MCF 10A (cell line): ENCODE data around the gene TMEM119. TPM values are rescaled to one million over a fixed set of nuclear protein-coding genes. Genes with fewer than 3 reads are reported as not detected.

Source experiments
- BruUV-seq: library from RNA; stranded (reverse); fragments of 400-500 nt; replicated peaks from 2 replicates; lab custom pipeline; 2021; lab: Mats Ljungman, UMichigan
- CTCF ChIA-PET: fragments of 300-600 bp; sonication (Branson Sonifier 250); formaldehyde crosslinking; extraction: SDS; loops from one replicate; lab custom pipeline; 2021; ENCODE audit warnings: antibody characterized with exemption, inconsistent platforms; lab: Yijun Ruan, JAX
- POLR2A ChIA-PET: fragments of 300-600, 350-650 bp; sonication (Branson Sonifier 250); formaldehyde crosslinking; extraction: SDS; loops from one replicate; lab custom pipeline; 2020; ENCODE audit warnings: antibody characterized with exemption, inconsistent platforms; lab: Yijun Ruan, JAX
- DNase-seq: peaks from one replicate; pipeline ENCODE4 v3.0.0-alpha.2; 2018; ENCODE audit not compliant: unreplicated experiment
- H3K27ac Mint-ChIP-seq: one replicate; pipeline ENCODE4 v1.8.0; 2022; ENCODE audit warnings: mild to moderate bottlenecking, low read depth, mixed read lengths; ENCODE audit not compliant: unreplicated experiment
- H3K27me3 Mint-ChIP-seq: one replicate; pipeline ENCODE4 v1.8.0; 2022; ENCODE audit warnings: mixed read lengths; ENCODE audit not compliant: insufficient read depth, unreplicated experiment
- H3K36me3 Mint-ChIP-seq: one replicate; pipeline ENCODE4 v1.8.0; 2022; ENCODE audit warnings: mild to moderate bottlenecking, moderate library complexity, mixed read lengths; ENCODE audit not compliant: insufficient read depth, unreplicated experiment
- H3K4me1 Mint-ChIP-seq: one replicate; pipeline ENCODE4 v1.8.0; 2022; ENCODE audit warnings: mixed read lengths; ENCODE audit not compliant: insufficient read depth, unreplicated experiment
- H3K4me3 Mint-ChIP-seq: one replicate; pipeline ENCODE4 v1.8.0; 2022; ENCODE audit warnings: mild to moderate bottlenecking, moderate library complexity, mixed read lengths; ENCODE audit not compliant: unreplicated experiment
- H3K9me3 Mint-ChIP-seq: one replicate; pipeline ENCODE4 v1.8.0; 2022; ENCODE audit warnings: mixed read lengths; ENCODE audit not compliant: unreplicated experiment
- CTCF ChIP-seq: fragments of 200-600 bp; IDR thresholded peaks from one replicate; pipeline ENCODE4 v1.8.0; 2022; ENCODE audit warnings: antibody characterized with exemption, mild to moderate bottlenecking; ENCODE audit not compliant: unreplicated experiment
- intact Hi-C: fragments of 100-400 bp; cut with micrococcal nuclease; formaldehyde crosslinking; loops from 2 replicates; pipeline ENCODE4 v1.14.1; 2022
- total RNA-seq: library from RNA; stranded (reverse); gene quantifications from 2 replicates; pipeline ENCODE4 v1.2.3, GENCODE V29; 2022

Gene TMEM119
- total RNA-seq, 1 experiment from 2014 or later: not detected

- no peaks in the 10 kb centered on the region for H3K9me3 Mint-ChIP-seq
- DNase-seq: no peak
- POLR2A ChIA-PET: no interaction called here
- CTCF ChIA-PET: interaction anchor here (0.6 to 6.2 kb wide), 4 partner anchors 9 to 176 kb away, joined by 3 to 64 read pairs (median 3); no protein-coding TSS in a partner anchor
- no peak overlapping the region for H3K27ac Mint-ChIP-seq
- no peaks in the 10 kb centered on the region for H3K27me3 Mint-ChIP-seq
- H3K36me3 Mint-ChIP-seq: no peaks in the 10 kb centered on the region
- H3K4me1 Mint-ChIP-seq: peaks cover 15% of the 10 kb centered on the region
- no peak overlapping the region for H3K4me3 Mint-ChIP-seq
- intact Hi-C loops: no loop called here
- BruUV-seq: no TSS peak
- no peak for TF ChIP-seq CTCF
Measured at GRCh38 chr12:108627134-108627920, 29.4 kb upstream of the TMEM119 start.

- Mint-ChIP-seq H3K4me1 (peaks cover 7% of the 10 kb centered on the region), H3K4me3 (no peak overlapping the region), H3K36me3 (peaks cover 5% of the 10 kb centered on the region), H3K27me3 (no peaks in the 10 kb centered on the region), H3K9me3 (no peaks in the 10 kb centered on the region), H3K27ac (no peak overlapping the region)
- intact Hi-C loops: no loop called here
- ChIA-PET POLR2A (no interaction called here), CTCF (no interaction called here)
- DNase-seq: no peak
- BruUV-seq: no TSS peak
- TF ChIP-seq CTCF: no peak
Measured at GRCh38 chr12:108625228-108625627, 27.3 kb upstream of the TMEM119 start.

- no peak for DNase-seq
- peaks cover 5% of the 10 kb centered on the region for H3K36me3 Mint-ChIP-seq
- intact Hi-C loops: no loop called here
- peaks cover 6% of the 10 kb centered on the region for H3K4me1 Mint-ChIP-seq
- CTCF ChIA-PET: no interaction called here
- no peak overlapping the region for H3K27ac Mint-ChIP-seq
- TF ChIP-seq CTCF: no peak
- POLR2A ChIA-PET: no interaction called here
- no TSS peak for BruUV-seq
- H3K4me3 Mint-ChIP-seq: no peak overlapping the region
- H3K9me3 Mint-ChIP-seq: no peaks in the 10 kb centered on the region
- H3K27me3 Mint-ChIP-seq: no peaks in the 10 kb centered on the region
Measured at GRCh38 chr12:108623577-108623976, 25.7 kb upstream of the TMEM119 start.

GRCh38 chr12:108622921-108623514 lies 25.1 kb upstream of the TMEM119 start:
- no peaks in the 10 kb centered on the region for H3K9me3 Mint-ChIP-seq
- intact Hi-C loops: no loop called here

More at GRCh38 chr12:108622921-108623514, 25.1 kb upstream of the TMEM119 start:
- no peak for TF ChIP-seq CTCF
- Mint-ChIP-seq H3K27ac (no peak overlapping the region), H3K27me3 (no peaks in the 10 kb centered on the region), H3K36me3 (peaks cover 5% of the 10 kb centered on the region), H3K4me1 (peaks cover under 1% of the 10 kb centered on the region), H3K4me3 (no peak overlapping the region)
- no TSS peak for BruUV-seq
- POLR2A ChIA-PET: no interaction called here
- DNase-seq: no peak
- CTCF ChIA-PET: interaction anchor here (0.7 kb wide), 2 partner anchors 32 to 62 kb away, joined by 3 read pairs; partner anchors contain the start of gene SART3
